K562 (cell line): Measurements from ENCODE around the gene KCNAB1. TPM values are rescaled to one million over a fixed set of nuclear protein-coding genes. Genes with fewer than 3 reads are reported as not detected.

ENCODE experiments used
- ATAC-seq: fragments of 200-7000 bp; cut with Tn5 transposase; 3 replicates; pipeline ENCODE4 v1.9.1; 2020; ENCODE audit warnings: moderate library complexity
- BruUV-seq: library from RNA; stranded (reverse); fragments of 400-500 nt; replicated peaks from 2 replicates; lab custom pipeline; 2021; lab: Mats Ljungman, UMichigan
- CTCF ChIA-PET: fragments of 300-600 bp; formaldehyde crosslinking; extraction: SDS; loops from one replicate; lab custom pipeline; 2021; ENCODE audit warnings: low intra/inter-chr PET ratio; lab: Yijun Ruan, JAX
- POLR2A ChIA-PET: fragments of 300-600, 350-650 bp; sonication (Branson Sonifier 250); formaldehyde crosslinking; extraction: SDS; loops from one replicate; lab custom pipeline; 2021; ENCODE audit warnings: antibody characterized with exemption, inconsistent platforms; lab: Yijun Ruan, JAX
- DNase-seq, 4 experiments: peaks; one replicate each; pipeline versions ENCODE4 v3.0.0 to v3.0.0-alpha.2; 2011 to 2018; ENCODE audit warnings: low spot score in 3 of 4, mixed read lengths in 3 of 4; ENCODE audit errors: extremely low read depth in 1 of 4
- FAIRE-seq: peaks from 2 replicates; lab custom pipeline; 2011; peaks lifted over from hg19 to GRCh38; lab: Jason Lieb, UNC
- H2AFZ ChIP-seq: 2 replicates; pipeline ENCODE4 v1.6.0; 2011; ENCODE audit warnings: low read depth, low read length, control low read depth, inconsistent platforms
- H3K27ac ChIP-seq: fragments of 200-600 bp; 3 replicates; pipeline ENCODE4 v1.8.0; 2011; ENCODE audit warnings: low read depth, mild to moderate bottlenecking, control low read depth, inconsistent platforms, low read length, moderate library complexity, mixed read lengths; ENCODE audit errors: extremely low read depth
- H3K27me3 ChIP-seq, 2 experiments: fragments of 300-600 bp in 1 of 2; 2 replicates in 1 of 2; 3 replicates in 1 of 2; pipeline versions ENCODE4 v1.6.0 to v1.8.0; 2011; ENCODE audit warnings: inconsistent platforms in 2 of 2, low read length in 2 of 2, mild to moderate bottlenecking in 1 of 2, mixed read lengths in 1 of 2, moderate library complexity in 1 of 2; ENCODE audit not compliant: control insufficient read depth in 2 of 2, insufficient read depth in 2 of 2
- H3K36me3 ChIP-seq: fragments of 300-600 bp; 3 replicates; pipeline ENCODE4 v1.8.0; 2011; ENCODE audit warnings: mild to moderate bottlenecking, low read length, inconsistent platforms; ENCODE audit not compliant: control insufficient read depth, insufficient read depth
- H3K4me1 ChIP-seq, 2 experiments: fragments of 200-600 bp in 1 of 2; replicated peaks in 1 of 2; 2 replicates in 1 of 2; 3 replicates in 1 of 2; pipeline versions ENCODE4 v1.5.1 to v1.8.0; 2011; ENCODE audit warnings: inconsistent platforms in 2 of 2, low read length in 2 of 2, mild to moderate bottlenecking in 1 of 2, mixed read lengths in 1 of 2, moderate library complexity in 1 of 2; ENCODE audit not compliant: control insufficient read depth in 2 of 2, insufficient read depth in 2 of 2
- H3K4me2 ChIP-seq: 2 replicates; pipeline ENCODE4 v1.6.1; 2011; ENCODE audit warnings: low read length, control low read depth, inconsistent platforms, mixed read lengths; ENCODE audit not compliant: insufficient read depth
- H3K4me3 ChIP-seq: fragments of 200-600 bp; sonication (generic), shearing (Covaris generic); 2 replicates; pipeline ENCODE4 v1.5.1; 2016; ENCODE audit warnings: control low read depth, inconsistent platforms
- H3K79me2 ChIP-seq: fragments of 200-600 bp; 3 replicates; pipeline ENCODE4 v1.8.0; 2011; ENCODE audit warnings: low read length, inconsistent platforms; ENCODE audit not compliant: control insufficient read depth, insufficient read depth
- H3K9ac ChIP-seq, 2 experiments: 2 replicates each; pipeline versions ENCODE4 v1.6.0 to v1.6.1; 2011; ENCODE audit warnings: low read depth in 2 of 2, low read length in 2 of 2, control low read depth in 1 of 2, inconsistent platforms in 1 of 2, mild to moderate bottlenecking in 1 of 2, mixed read lengths in 1 of 2; ENCODE audit not compliant: insufficient read depth in 1 of 2
- H3K9me1 ChIP-seq: one replicate; pipeline ENCODE4 v1.6.0; 2011; ENCODE audit warnings: inconsistent platforms, mild to moderate bottlenecking, low read length, moderate library complexity; ENCODE audit not compliant: control insufficient read depth, insufficient read depth
- H3K9me3 ChIP-seq: replicated peaks from 2 replicates; pipeline ENCODE4 v1.5.1; 2011; ENCODE audit warnings: low read depth, low read length, inconsistent platforms; ENCODE audit not compliant: control insufficient read depth, insufficient read depth
- H4K20me1 ChIP-seq: replicated peaks from 2 replicates; pipeline ENCODE4 v1.6.1; 2011; ENCODE audit warnings: low read length, inconsistent platforms, mixed read lengths; ENCODE audit not compliant: control insufficient read depth, insufficient read depth
- ATF7 ChIP-seq: fragments of 450-650 bp; IDR thresholded peaks from 2 replicates; pipeline ENCODE4 v1.7.1; 2014; ENCODE audit warnings: mild to moderate bottlenecking, moderate library complexity
- FOSL1 ChIP-seq: fragments of 200-800 bp; sonication (Bioruptor generic); conservative IDR thresholded peaks from 2 replicates; pipeline ENCODE4 v1.6.1; 2016; ENCODE audit warnings: missing genetic modification characterization, missing compliant biosample characterization
- in situ Hi-C: fragments of 300-500 bp; cut with MboI; formaldehyde crosslinking; loops from 4 replicates; pipeline ENCODE4 v1.15.0; 2018; ENCODE audit warnings: inconsistent platforms, mixed read lengths
- intact Hi-C: fragments of 100-400 bp; cut with micrococcal nuclease; formaldehyde crosslinking; loops from 2 replicates; pipeline ENCODE4 v1.14.2; 2022
- polyA plus RNA-seq, 8 experiments: library from polyadenylated mRNA; depleted of rRNA in 4 of 8; stranded (reverse) in 5 of 8; unstranded in 3 of 8; fragments of >200 nt; fragmentation: Nextera tagmentation in 2 of 8; fragmentation: Illumina TruSeq in 1 of 8; extraction: Ambion mirVana in 2 of 8; extraction: Trizol in 1 of 8; gene quantifications; 2 replicates each; pipeline versions ENCODE4 v1.2.1 to v1.2.3, GENCODE V29; 2011 to 2014; ENCODE audit warnings: inconsistent platforms in 1 of 8, missing spikeins in 1 of 8
- total RNA-seq, 7 experiments: library from RNA; depleted of rRNA in 6 of 7; stranded (reverse); fragments of >200 nt in 6 of 7; fragmentation: Illumina TruSeq in 2 of 7; extraction: Trizol in 2 of 7; gene quantifications; 2 replicates each; pipeline versions ENCODE4 v1.2.1 to v1.2.3, GENCODE V29; 2011 to 2021; ENCODE audit warnings: low replicate concordance in 1 of 7
- TF ChIP-seq, protein P1 (sequence below): sonication (generic); formaldehyde crosslinking; IDR thresholded peaks from 2 replicates; pipeline ENCODE4 v1.8.0; 2022; ENCODE audit warnings: missing genetic modification reagents, mild to moderate bottlenecking, borderline replicate concordance
- TF ChIP-seq, protein P2 (sequence below), 2 experiments: fragments of 450-650 bp in 1 of 2; sonication (generic) in 1 of 2; formaldehyde crosslinking in 1 of 2; IDR thresholded peaks in 1 of 2; conservative IDR thresholded peaks in 1 of 2; 2 replicates each; pipeline versions ENCODE4 v1.6.1 to v1.8.1; 2016 to 2023; ENCODE audit warnings: mild to moderate bottlenecking in 2 of 2, moderate library complexity in 2 of 2, inconsistent platforms in 1 of 2, missing genetic modification reagents in 1 of 2

KCNAB1 gene
- total and polyA plus RNA-seq, 9 of the 15 experiments (the other 6 are each of a cell fraction or from before 2014, with no cell fraction given) = 0.14 to 1.2 (median 0.51) TPM

DNA sequence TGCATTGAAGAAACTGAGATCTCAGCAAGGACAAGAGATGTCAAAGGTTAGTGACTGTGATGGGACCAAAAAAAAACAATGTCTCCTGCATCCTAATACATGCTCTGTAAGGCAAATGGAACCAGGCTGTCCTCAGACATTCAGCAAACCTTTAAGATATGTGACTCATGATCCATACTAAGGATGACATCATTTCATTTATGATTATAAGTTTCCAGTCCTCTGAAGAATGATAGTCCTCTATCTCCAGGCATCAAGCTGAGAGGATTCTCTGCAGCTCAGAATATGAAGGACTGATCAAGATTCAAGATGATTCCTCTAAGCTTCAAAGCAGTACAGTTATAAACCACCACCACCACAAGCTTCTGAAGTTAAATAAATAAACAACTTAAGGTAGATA, 386.9 kb downstream of the KCNAB1 start:
- Histone ChIP-seq H2AFZ (no peak overlapping the region), H3K36me3 (no peaks in the 10 kb centered on the region), H3K4me1 (peaks cover 0 to 2% of the 10 kb centered on the region in 2 experiments; a peak in 1 of 5 replicates), H3K9me3 (no peaks in the 10 kb centered on the region), H3K4me2 (no peak overlapping the region), H4K20me1 (no peaks in the 10 kb centered on the region), H3K9me1 (no peaks in the 10 kb centered on the region), H3K27ac (no peak overlapping the region), H3K27me3 (no peaks in the 10 kb centered on the region; a peak in 1 of 5 replicates), H3K4me3 (no peak overlapping the region), H3K9ac (no peak overlapping the region), H3K79me2 (no peaks in the 10 kb centered on the region)
- CTCF ChIA-PET = interaction anchor here (1.7 kb wide), 1 partner anchor 357 kb away, joined by 5 read pairs; no protein-coding TSS in a partner anchor
- FAIRE-seq = peak; percentile 49
- no peak for DNase-seq
- TF ChIP-seq, protein P1, sequence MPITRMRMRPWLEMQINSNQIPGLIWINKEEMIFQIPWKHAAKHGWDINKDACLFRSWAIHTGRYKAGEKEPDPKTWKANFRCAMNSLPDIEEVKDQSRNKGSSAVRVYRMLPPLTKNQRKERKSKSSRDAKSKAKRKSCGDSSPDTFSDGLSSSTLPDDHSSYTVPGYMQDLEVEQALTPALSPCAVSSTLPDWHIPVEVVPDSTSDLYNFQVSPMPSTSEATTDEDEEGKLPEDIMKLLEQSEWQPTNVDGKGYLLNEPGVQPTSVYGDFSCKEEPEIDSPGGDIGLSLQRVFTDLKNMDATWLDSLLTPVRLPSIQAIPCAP = no peak
- TF ChIP-seq FOSL1 (peak; percentile 66), ATF7 (peak; percentile 37; the same call in 1 of the 2 replicates)
- TF ChIP-seq, protein P2, sequence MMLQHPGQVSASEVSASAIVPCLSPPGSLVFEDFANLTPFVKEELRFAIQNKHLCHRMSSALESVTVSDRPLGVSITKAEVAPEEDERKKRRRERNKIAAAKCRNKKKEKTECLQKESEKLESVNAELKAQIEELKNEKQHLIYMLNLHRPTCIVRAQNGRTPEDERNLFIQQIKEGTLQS (IDR thresholded peaks at IDR 0.05) = peak; percentile 76
- TF ChIP-seq, protein P2 (CRISPR knock-in tag; conservative IDR thresholded peaks at IDR 0.05) = no peak
- ATAC-seq = no peak
- POLR2A ChIA-PET = interaction anchor here (0.6 kb wide), 1 partner anchor 63 kb away, joined by 3 read pairs; no protein-coding TSS in a partner anchor
- no TSS peak for BruUV-seq
- intact Hi-C loops (loop anchor here (5.0 to 10.0 kb wide), 3 partner anchors 122 to 510 kb away; no protein-coding TSS in a partner anchor), in situ Hi-C loops (loop anchor here (25.0 kb wide), 1 partner anchor 345 kb away; no protein-coding TSS in a partner anchor)
